Glutamatergic neuron (in vitro differentiated cells): ENCODE measurements around the gene RICTOR. TPM values are rescaled to one million over a fixed set of nuclear protein-coding genes. Genes with fewer than 3 reads are reported as not detected.

ENCODE experiments used
- DNase-seq: peaks from one replicate; pipeline ENCODE4 v3.0.0; 2022
- H3K27ac Mint-ChIP-seq: one replicate; pipeline ENCODE4 v1.8.0; 2020; ENCODE audit warnings: mild to moderate bottlenecking, mixed read lengths, inconsistent platforms; ENCODE audit not compliant: unreplicated experiment
- H3K27me3 Mint-ChIP-seq: one replicate; pipeline ENCODE4 v1.8.0; 2020; ENCODE audit warnings: mild to moderate bottlenecking, moderate library complexity, mixed read lengths, inconsistent platforms; ENCODE audit not compliant: unreplicated experiment
- H3K36me3 Mint-ChIP-seq: one replicate; pipeline ENCODE4 v1.8.0; 2020; ENCODE audit warnings: mild to moderate bottlenecking, mixed read lengths, inconsistent platforms; ENCODE audit not compliant: unreplicated experiment
- H3K4me1 Mint-ChIP-seq: one replicate; pipeline ENCODE4 v1.8.0; 2020; ENCODE audit warnings: mild to moderate bottlenecking, low read depth, mixed read lengths, inconsistent platforms; ENCODE audit not compliant: unreplicated experiment
- H3K4me3 Mint-ChIP-seq: one replicate; pipeline ENCODE4 v1.8.0; 2020; ENCODE audit warnings: mild to moderate bottlenecking, mixed read lengths, inconsistent platforms; ENCODE audit not compliant: unreplicated experiment
- H3K9me3 Mint-ChIP-seq: one replicate; pipeline ENCODE4 v1.8.0; 2020; ENCODE audit warnings: mild to moderate bottlenecking, moderate library complexity, mixed read lengths, inconsistent platforms; ENCODE audit not compliant: unreplicated experiment
- total RNA-seq: library from RNA; stranded (reverse); fragmentation: NEBNext Ultra II Directional; extraction: Animal tissue kit (Norgen Biotek cat#: 25700); gene quantifications from one replicate; pipeline ENCODE4 v1.2.1, GENCODE V29; 2021; ENCODE audit not compliant: unreplicated experiment
- TF ChIP-seq, protein P1 (sequence below): fragments of 200-600 bp; sonication (generic); IDR thresholded peaks from one replicate; pipeline ENCODE4 v1.5.0; 2021; ENCODE audit not compliant: partially characterized antibody, unreplicated experiment

RICTOR gene
- total RNA-seq, 1 donor from 2014 or later = 39.3 TPM

DNA sequence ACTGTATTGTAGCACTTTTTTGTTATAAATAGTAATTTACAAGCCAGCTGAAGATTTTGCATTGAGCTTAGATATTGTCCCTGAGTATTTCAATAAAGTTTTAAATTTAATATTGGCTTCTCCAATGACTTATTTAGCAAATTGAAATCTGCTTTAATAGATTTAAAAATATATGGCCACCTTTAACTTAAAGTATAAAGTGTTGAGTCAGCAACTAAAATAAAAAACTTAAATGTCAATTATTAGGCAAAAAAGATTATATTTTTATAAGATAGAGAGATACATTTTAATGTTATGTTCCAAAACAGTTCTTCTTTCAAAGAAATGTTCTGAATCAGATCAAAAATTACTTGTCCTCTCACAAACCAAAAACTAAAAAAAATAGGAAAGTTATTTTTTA, 167.7 kb downstream of the RICTOR start:
- H3K9me3 Mint-ChIP-seq = peaks cover 4% of the 10 kb centered on the region
- peaks cover 18% of the 10 kb centered on the region for H3K36me3 Mint-ChIP-seq
- DNase-seq = no peak
- no peak overlapping the region for H3K4me3 Mint-ChIP-seq
- H3K27ac Mint-ChIP-seq = no peak overlapping the region
- TF ChIP-seq, protein P1, sequence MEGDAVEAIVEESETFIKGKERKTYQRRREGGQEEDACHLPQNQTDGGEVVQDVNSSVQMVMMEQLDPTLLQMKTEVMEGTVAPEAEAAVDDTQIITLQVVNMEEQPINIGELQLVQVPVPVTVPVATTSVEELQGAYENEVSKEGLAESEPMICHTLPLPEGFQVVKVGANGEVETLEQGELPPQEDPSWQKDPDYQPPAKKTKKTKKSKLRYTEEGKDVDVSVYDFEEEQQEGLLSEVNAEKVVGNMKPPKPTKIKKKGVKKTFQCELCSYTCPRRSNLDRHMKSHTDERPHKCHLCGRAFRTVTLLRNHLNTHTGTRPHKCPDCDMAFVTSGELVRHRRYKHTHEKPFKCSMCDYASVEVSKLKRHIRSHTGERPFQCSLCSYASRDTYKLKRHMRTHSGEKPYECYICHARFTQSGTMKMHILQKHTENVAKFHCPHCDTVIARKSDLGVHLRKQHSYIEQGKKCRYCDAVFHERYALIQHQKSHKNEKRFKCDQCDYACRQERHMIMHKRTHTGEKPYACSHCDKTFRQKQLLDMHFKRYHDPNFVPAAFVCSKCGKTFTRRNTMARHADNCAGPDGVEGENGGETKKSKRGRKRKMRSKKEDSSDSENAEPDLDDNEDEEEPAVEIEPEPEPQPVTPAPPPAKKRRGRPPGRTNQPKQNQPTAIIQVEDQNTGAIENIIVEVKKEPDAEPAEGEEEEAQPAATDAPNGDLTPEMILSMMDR = no peak
- H3K27me3 Mint-ChIP-seq = no peaks in the 10 kb centered on the region
- no peaks in the 10 kb centered on the region for H3K4me1 Mint-ChIP-seq

DNA sequence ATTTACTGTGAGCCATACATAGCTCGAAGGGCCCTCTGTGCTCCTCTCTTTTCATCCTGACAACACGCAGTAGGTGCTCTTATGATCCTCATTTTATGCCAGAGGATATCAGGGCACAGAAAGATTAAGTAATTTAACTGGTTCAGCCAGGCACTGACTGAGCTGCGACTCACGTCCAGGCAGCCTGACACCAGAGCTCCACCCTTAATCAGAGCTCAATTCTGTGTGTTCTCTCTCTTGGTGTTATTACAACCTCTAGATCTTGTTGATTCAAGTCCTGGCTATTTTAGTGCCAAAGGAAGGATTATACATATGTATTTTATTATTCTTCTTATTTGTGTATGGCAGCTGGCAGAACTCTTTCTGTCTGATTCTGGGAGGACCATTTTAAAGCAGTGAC, 168.7 kb downstream of the RICTOR start:
- Mint-ChIP-seq H3K4me1 (no peaks in the 10 kb centered on the region), H3K27me3 (no peaks in the 10 kb centered on the region), H3K9me3 (peaks cover 4% of the 10 kb centered on the region), H3K4me3 (no peak overlapping the region), H3K36me3 (peaks cover 18% of the 10 kb centered on the region), H3K27ac (no peak overlapping the region)
- TF ChIP-seq, protein P1 = no peak
- DNase-seq = no peak

GRCh38 chr5:38899936-38900335, 174.3 kb downstream of the RICTOR start:
- no peaks in the 10 kb centered on the region for H3K4me1 Mint-ChIP-seq
- H3K27ac Mint-ChIP-seq = no peak overlapping the region
- H3K4me3 Mint-ChIP-seq = no peak overlapping the region
- peaks cover 7% of the 10 kb centered on the region for H3K36me3 Mint-ChIP-seq
- TF ChIP-seq, protein P1 = no peak
- no peak for DNase-seq
- no peaks in the 10 kb centered on the region for H3K27me3 Mint-ChIP-seq
- no peaks in the 10 kb centered on the region for H3K9me3 Mint-ChIP-seq

GRCh38 chr5:38896760-38897159, 177.4 kb downstream of the RICTOR start:
- TF ChIP-seq, protein P1 = no peak
- no peak for DNase-seq
- H3K27ac Mint-ChIP-seq = no peak overlapping the region
- no peak overlapping the region for H3K4me3 Mint-ChIP-seq
- no peaks in the 10 kb centered on the region for H3K27me3 Mint-ChIP-seq
- H3K36me3 Mint-ChIP-seq = no peaks in the 10 kb centered on the region
- no peaks in the 10 kb centered on the region for H3K9me3 Mint-ChIP-seq
- no peaks in the 10 kb centered on the region for H3K4me1 Mint-ChIP-seq

DNA sequence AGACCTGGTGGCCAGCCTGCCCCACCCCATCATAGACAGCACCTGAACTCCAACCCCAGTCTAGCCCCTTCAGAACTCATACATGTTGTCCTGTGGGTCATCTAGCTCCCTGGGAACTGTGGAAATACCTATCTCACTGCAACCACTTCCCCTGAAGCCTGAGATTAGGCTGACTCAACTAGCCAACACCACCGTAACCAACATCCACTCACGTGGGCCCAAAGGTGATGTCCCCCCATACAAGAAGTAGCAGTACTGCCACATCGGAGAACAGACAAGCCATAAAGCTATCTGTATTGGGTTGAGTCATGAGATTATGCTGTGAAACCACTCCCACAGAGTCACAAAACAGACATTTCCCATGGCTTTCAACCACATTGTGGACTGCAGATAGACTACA, 181.8 kb downstream of the RICTOR start:
- TF ChIP-seq, protein P1 = no peak
- Mint-ChIP-seq H3K9me3 (no peaks in the 10 kb centered on the region), H3K4me1 (no peaks in the 10 kb centered on the region), H3K27me3 (no peaks in the 10 kb centered on the region), H3K36me3 (no peaks in the 10 kb centered on the region), H3K4me3 (no peak overlapping the region), H3K27ac (no peak overlapping the region)
- no peak for DNase-seq
